HepG2 (cell line): ENCODE measurements around the gene HCRT. TPM values are rescaled to one million over a fixed set of nuclear protein-coding genes. Genes with fewer than 3 reads are reported as not detected.

ENCODE experiments used
- ARHGAP35 ChIP-seq: sonication (generic); formaldehyde crosslinking; IDR thresholded peaks from 2 replicates; pipeline ENCODE4 v1.9.0; 2022; ENCODE audit warnings: mild to moderate bottlenecking, inconsistent platforms, moderate library complexity, missing genetic modification reagents, borderline replicate concordance
- BCL6 ChIP-seq: IDR thresholded peaks from 2 replicates; pipeline ENCODE4 v1.6.1; 2016; ENCODE audit warnings: missing genetic modification reagents, missing compliant biosample characterization
- ELK4 ChIP-seq: sonication (generic); formaldehyde crosslinking; IDR thresholded peaks from 2 replicates; pipeline ENCODE4 v1.9.0; 2021; ENCODE audit warnings: missing genetic modification reagents, borderline replicate concordance
- FOSL1 ChIP-seq: sonication (generic); formaldehyde crosslinking; IDR thresholded peaks from 2 replicates; pipeline ENCODE4 v1.9.0; 2021; ENCODE audit warnings: missing genetic modification reagents, borderline replicate concordance
- GATAD1 ChIP-seq: IDR thresholded peaks from 2 replicates; pipeline ENCODE4 v1.6.1; 2016; ENCODE audit warnings: missing genetic modification reagents, missing compliant biosample characterization
- HIC2 ChIP-seq: sonication (generic); formaldehyde crosslinking; IDR thresholded peaks from 2 replicates; pipeline ENCODE4 v1.9.0; 2022; ENCODE audit warnings: low read depth, missing genetic modification reagents
- KDM4B ChIP-seq: sonication (generic); formaldehyde crosslinking; IDR thresholded peaks from 2 replicates; pipeline ENCODE4 v1.4.0; 2020; ENCODE audit warnings: missing genetic modification reagents
- KLF11 ChIP-seq: IDR thresholded peaks from 2 replicates; pipeline ENCODE4 v1.6.1; 2016; ENCODE audit warnings: missing compliant biosample characterization
- PRMT3 ChIP-seq: sonication (generic); formaldehyde crosslinking; IDR thresholded peaks from 2 replicates; pipeline ENCODE4 v1.8.1; 2022; ENCODE audit warnings: low read depth, mild to moderate bottlenecking, moderate library complexity, missing genetic modification reagents, borderline replicate concordance
- RBAK ChIP-seq: sonication (generic); formaldehyde crosslinking; IDR thresholded peaks from 2 replicates; pipeline ENCODE4 v1.5.1; 2020; ENCODE audit warnings: mild to moderate bottlenecking, missing genetic modification reagents
- RFX3 ChIP-seq: IDR thresholded peaks from 2 replicates; pipeline ENCODE4 v1.6.1; 2016; ENCODE audit warnings: missing biosample characterization, missing genetic modification reagents
- RFXANK ChIP-seq: IDR thresholded peaks from 2 replicates; pipeline ENCODE4 v1.6.1; 2016
- RNF219 ChIP-seq: sonication (generic); formaldehyde crosslinking; IDR thresholded peaks from 2 replicates; pipeline ENCODE4 v1.5.0; 2020; ENCODE audit warnings: mild to moderate bottlenecking, missing genetic modification reagents
- TBL1XR1 ChIP-seq: fragments of 150-350 bp; IDR thresholded peaks from 2 replicates; pipeline ENCODE4 v1.6.1; 2014; ENCODE audit warnings: borderline replicate concordance, low read length; ENCODE audit not compliant: partially characterized antibody
- ZNF280D ChIP-seq: sonication (generic); formaldehyde crosslinking; IDR thresholded peaks from 2 replicates; pipeline ENCODE4 v1.5.1; 2020; ENCODE audit warnings: mild to moderate bottlenecking, missing genetic modification reagents
- ZNF564 ChIP-seq: sonication (generic); formaldehyde crosslinking; IDR thresholded peaks from 2 replicates; pipeline ENCODE4 v1.8.1; 2023; ENCODE audit warnings: mild to moderate bottlenecking, missing genetic modification reagents
- ZNF616 ChIP-seq: sonication (generic); formaldehyde crosslinking; IDR thresholded peaks from 2 replicates; pipeline ENCODE4 v1.5.0; 2020; ENCODE audit warnings: low read depth, mild to moderate bottlenecking, missing genetic modification reagents
- ZNF672 ChIP-seq: sonication (generic); formaldehyde crosslinking; IDR thresholded peaks from 2 replicates; pipeline ENCODE4 v1.8.1; 2022; ENCODE audit warnings: missing genetic modification reagents
- ZNF777 ChIP-seq: sonication (generic); formaldehyde crosslinking; IDR thresholded peaks from 2 replicates; pipeline ENCODE4 v1.4.0; 2020; ENCODE audit warnings: missing genetic modification reagents
- ZNF850 ChIP-seq: sonication (generic); formaldehyde crosslinking; conservative IDR thresholded peaks from 2 replicates; pipeline ENCODE4 v1.9.0; 2021; ENCODE audit warnings: mild to moderate bottlenecking, missing genetic modification reagents
- ZNF891 ChIP-seq: sonication (generic); formaldehyde crosslinking; IDR thresholded peaks from 2 replicates; pipeline ENCODE4 v1.5.0; 2020; ENCODE audit warnings: mild to moderate bottlenecking, missing genetic modification reagents
- ZSCAN22 ChIP-seq: sonication (generic); formaldehyde crosslinking; IDR thresholded peaks from 2 replicates; pipeline ENCODE4 v1.4.0; 2020; ENCODE audit warnings: mild to moderate bottlenecking, missing genetic modification reagents
- polyA plus RNA-seq, 8 experiments: library from polyadenylated mRNA; depleted of rRNA in 3 of 8; stranded (reverse) in 7 of 8; unstranded in 1 of 8; fragments of >200 nt; fragmentation: Illumina TruSeq in 4 of 8; extraction: Trizol in 4 of 8; gene quantifications; 2 replicates each; pipeline versions ENCODE4 v1.2.1 to v1.2.3, GENCODE V29; 2011 to 2016; ENCODE audit warnings: low read depth in 4 of 8, missing spikeins in 1 of 8, mixed read lengths in 1 of 8; ENCODE audit not compliant: insufficient read depth in 1 of 8
- total RNA-seq, 5 experiments: library from RNA; depleted of rRNA; stranded (reverse); fragments of >200 nt; fragmentation: Illumina TruSeq; extraction: Trizol; gene quantifications; 2 replicates each; pipeline ENCODE4 v1.2.3, GENCODE V29; 2016; ENCODE audit warnings: low read depth in 1 of 5

HCRT gene
- total and polyA plus RNA-seq, 2 of the 13 experiments (the other 11 are each of a cell fraction or from before 2014, with no cell fraction given), result not detected

GRCh38 chr17:42135664-42136653 lies 49.3 kb downstream of the HCRT start (continued):
- TF ChIP-seq ZNF280D (CRISPR knock-in tag) (no peak; the same call in 1 of the 2 replicates), ZSCAN22 (CRISPR knock-in tag) (no peak; the same call in 1 of the 2 replicates), RFXANK (no peak), RFX3 (CRISPR knock-in tag) (no peak), ZNF672 (CRISPR knock-in tag) (no peak), ARHGAP35 (CRISPR knock-in tag) (no peak), TBL1XR1 (no peak), GATAD1 (peak; percentile 66), KLF11 (CRISPR knock-in tag) (0 out of 2 replicates have a peak, but pooled peaks have one; percentile 58), BCL6 (CRISPR knock-in tag) (peak; percentile 74), HIC2 (CRISPR knock-in tag) (no peak; the same call in 1 of the 2 replicates), ZNF850 (CRISPR knock-in tag) (no peak), FOSL1 (CRISPR knock-in tag) (no peak), ZNF777 (CRISPR knock-in tag) (no peak), PRMT3 (CRISPR knock-in tag) (no peak), RBAK (CRISPR knock-in tag) (no peak), ZNF891 (CRISPR knock-in tag) (no peak), KDM4B (CRISPR knock-in tag) (no peak), ZNF616 (CRISPR knock-in tag) (no peak), ZNF564 (CRISPR knock-in tag) (no peak), RNF219 (no peak), ELK4 (no peak)
